Heart left ventricle (tissue), 13 donors: ENCODE results near the gene BUB1B.
"Not testable (repeated sequence)": the region's sequence is repeated elsewhere in the genome, so short reads cannot be mapped to it uniquely, and the experiment has no call there.

Source experiments
- CTCF ChIP-seq, 12 donors: fragments of 200-600 bp; sonication (generic) in 4 of 12; IDR thresholded peaks; one replicate each; pipeline versions ENCODE4 v1.5.0 to v1.8.0; 2018 to 2022; ENCODE audit warnings: antibody characterized with exemption in 12 of 12, mild to moderate bottlenecking in 5 of 12
- POLR2A ChIP-seq, 2 donors: fragments of 450-650 bp; IDR thresholded peaks; one replicate each; pipeline ENCODE4 v1.6.1; 2017; ENCODE audit warnings: antibody characterized with exemption in 2 of 2, mild to moderate bottlenecking in 2 of 2, moderate library complexity in 2 of 2
- donor health status: ischemic (EF 13 %, LVEDD 7.1; RV severe dilation, severe dysfunction).
- donor health status: DM: no; HTN: yes; CAD: no.
- donor health status: DM: no; HTN: no; CAD: no.
- donor health status: ischemic (EF 25% LVEDD 6.9; RV normal size, moderate dysfunction).
- donor health status: ischemic (EF 25% LVEDD 5.7; RV mildly dilated, moderate dysfunction).
- donor health status: ischemic (EF 35%, LVEDD 5.7; RV mildly dilated, moderate dysfunction).
- donor health status: nonischemic (EF 11% LVEDD 7.7; RV severe dilation, severe dysfunction).
- donor health status: DM: yes; HTN: yes; CAD: no.
- donor health status: PGD.
- donor health status: ischemic (EF 29% LVEDD 5.4; RV normal size, mild dysfunction).
- donor health status: nonischemic (EF 23%, LVEDD 6.1; RV moderate dilation, normal function).

GRCh38 chr15:40123863-40124262 is 37.0 kb upstream of the BUB1B start:
- not testable (repeated sequence) for TF ChIP-seq CTCF, POLR2A (IDR thresholded peaks at IDR 0.05)
